Colonic mucosa (tissue), 4 donors: ENCODE data around the gene GET4. TPM values are rescaled to one million over a fixed set of nuclear protein-coding genes. Genes with fewer than 3 reads are reported as not detected.
A peak's percentile ranks its signal among the peaks of the same experiment; 100 is the strongest.

Experiments used
- DNase-seq: peaks from one replicate; pipeline ENCODE4 v3.0.0-alpha.2; 2020
- H3K27ac ChIP-seq: fragments of 200-600 bp; one replicate; pipeline ENCODE4 v1.8.0; 2021
- H3K27me3 ChIP-seq: fragments of 200-600 bp; one replicate; pipeline ENCODE4 v1.8.0; 2021
- H3K36me3 ChIP-seq: fragments of 200-600 bp; one replicate; pipeline ENCODE4 v1.8.0; 2021
- H3K4me1 ChIP-seq: fragments of 200-600 bp; one replicate; pipeline ENCODE4 v1.8.0; 2021; ENCODE audit warnings: mild to moderate bottlenecking
- H3K4me3 ChIP-seq: fragments of 200-600 bp; one replicate; pipeline ENCODE4 v1.8.0; 2021
- H3K9ac ChIP-seq, 2 donors: one replicate each; pipeline ENCODE4 v1.7.0; 2013; ENCODE audit warnings: control low read depth in 2 of 2, low read depth in 2 of 2, low read length in 2 of 2
- H3K9me3 ChIP-seq: fragments of 200-600 bp; one replicate; pipeline ENCODE4 v1.8.0; 2021
- intact Hi-C: fragments of 100-400 bp; cut with DNase I; formaldehyde crosslinking; loops from one replicate; pipeline ENCODE4 v1.14.1; 2022
- total RNA-seq, 2 donors: library from RNA; stranded (reverse); fragmentation: NEBNext Ultra II Directional in 1 of 2; extraction: Animal tissue kit (Norgen Biotek cat#: 25700) in 1 of 2; gene quantifications; one replicate each; pipeline ENCODE4 v1.2.1, GENCODE V29; 2021
- TF ChIP-seq, protein P1 (sequence below): fragments of 200-600 bp; IDR thresholded peaks from one replicate; pipeline ENCODE4 v1.8.0; 2022; ENCODE audit warnings: antibody characterized with exemption, mild to moderate bottlenecking
- donor health status: healthy.
- donor health status: DM: no; HTN: no; CAD: no.
- donor health status: DM: no; HTN: no; CAD: no.

Gene GET4
- total RNA-seq, 2 donors from 2014 or later = 33.0 to 35.9 TPM

DNA sequence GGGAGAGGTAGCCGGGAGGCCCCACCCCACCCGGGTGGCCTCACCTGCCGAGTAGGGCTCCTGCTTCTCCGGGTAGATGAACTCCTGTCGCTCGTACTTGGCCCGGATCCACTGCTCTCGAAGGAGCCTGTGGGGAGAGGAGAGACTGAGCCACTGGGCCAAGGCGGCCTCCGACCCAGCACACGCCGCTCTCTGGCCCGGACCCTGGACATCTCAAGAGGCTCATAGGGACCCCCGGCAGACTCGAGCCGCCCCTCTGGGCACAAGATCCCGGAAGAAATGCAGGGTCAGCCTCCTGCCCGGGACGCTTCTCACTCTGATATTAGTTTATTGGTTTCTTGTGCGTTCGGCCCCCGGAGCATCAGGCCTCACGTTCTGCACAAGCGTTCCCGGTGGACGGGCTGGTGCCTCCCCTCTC lies 43.6 kb downstream of the GET4 start:
- H3K9ac ChIP-seq = peak overlapping the region; percentile 68 to 81
- intact Hi-C loops = no loop called here
- no peaks in the 10 kb centered on the region for H3K27me3 ChIP-seq
- H3K27ac ChIP-seq = peak overlapping the region; percentile 32
- no peaks in the 10 kb centered on the region for H3K36me3 ChIP-seq
- peaks cover 31% of the 10 kb centered on the region for H3K4me1 ChIP-seq
- TF ChIP-seq, protein P1, sequence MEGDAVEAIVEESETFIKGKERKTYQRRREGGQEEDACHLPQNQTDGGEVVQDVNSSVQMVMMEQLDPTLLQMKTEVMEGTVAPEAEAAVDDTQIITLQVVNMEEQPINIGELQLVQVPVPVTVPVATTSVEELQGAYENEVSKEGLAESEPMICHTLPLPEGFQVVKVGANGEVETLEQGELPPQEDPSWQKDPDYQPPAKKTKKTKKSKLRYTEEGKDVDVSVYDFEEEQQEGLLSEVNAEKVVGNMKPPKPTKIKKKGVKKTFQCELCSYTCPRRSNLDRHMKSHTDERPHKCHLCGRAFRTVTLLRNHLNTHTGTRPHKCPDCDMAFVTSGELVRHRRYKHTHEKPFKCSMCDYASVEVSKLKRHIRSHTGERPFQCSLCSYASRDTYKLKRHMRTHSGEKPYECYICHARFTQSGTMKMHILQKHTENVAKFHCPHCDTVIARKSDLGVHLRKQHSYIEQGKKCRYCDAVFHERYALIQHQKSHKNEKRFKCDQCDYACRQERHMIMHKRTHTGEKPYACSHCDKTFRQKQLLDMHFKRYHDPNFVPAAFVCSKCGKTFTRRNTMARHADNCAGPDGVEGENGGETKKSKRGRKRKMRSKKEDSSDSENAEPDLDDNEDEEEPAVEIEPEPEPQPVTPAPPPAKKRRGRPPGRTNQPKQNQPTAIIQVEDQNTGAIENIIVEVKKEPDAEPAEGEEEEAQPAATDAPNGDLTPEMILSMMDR = no peak
- no peaks in the 10 kb centered on the region for H3K9me3 ChIP-seq
- DNase-seq = peak; percentile 80
- H3K4me3 ChIP-seq = peak overlapping the region; percentile 21

GRCh38 chr7:920351-921070 lies 44.2 kb downstream of the GET4 start:
- intact Hi-C loops = no loop called here
- peaks cover 31% of the 10 kb centered on the region for H3K4me1 ChIP-seq
- H3K4me3 ChIP-seq = peak overlapping the region; percentile 21

DNA sequence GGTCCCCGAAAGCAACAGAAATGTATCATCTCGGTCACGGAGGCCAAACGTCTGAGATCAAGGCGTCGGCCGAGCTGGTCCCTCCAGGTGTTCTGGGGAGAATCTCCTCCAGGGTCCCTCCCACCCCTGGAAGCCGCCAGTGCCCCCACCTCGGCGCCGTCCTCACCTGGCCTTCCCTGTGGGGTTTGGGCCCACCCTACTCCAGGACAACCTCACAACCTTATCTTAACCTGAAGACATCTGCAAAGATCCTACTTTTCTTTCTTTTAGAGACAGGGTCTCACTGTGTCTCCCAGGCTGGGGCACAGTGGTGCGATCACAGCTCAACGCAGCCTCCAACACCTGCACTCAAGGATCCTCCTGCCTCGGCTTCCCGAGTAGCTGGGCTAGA lies 44.7 kb downstream of the GET4 start:
- Histone ChIP-seq H3K9me3 (no peaks in the 10 kb centered on the region), H3K27ac (peak overlapping the region; percentile 32), H3K36me3 (no peaks in the 10 kb centered on the region), H3K4me3 (no peak overlapping the region), H3K9ac (peak overlapping the region in 1 of 2 donors; percentile 81), H3K27me3 (no peaks in the 10 kb centered on the region), H3K4me1 (peaks cover 36% of the 10 kb centered on the region)
- no peak for DNase-seq
- intact Hi-C loops = no loop called here
- TF ChIP-seq, protein P1 = no peak

More at GRCh38 chr7:920351-921070, 44.2 kb downstream of the GET4 start:
- no peaks in the 10 kb centered on the region for H3K36me3 ChIP-seq
- no peaks in the 10 kb centered on the region for H3K27me3 ChIP-seq
- TF ChIP-seq, protein P1 = no peak
- peak overlapping the region; percentile 32 for H3K27ac ChIP-seq
- no peaks in the 10 kb centered on the region for H3K9me3 ChIP-seq
- peak; percentile 75 for DNase-seq
- H3K9ac ChIP-seq = peak overlapping the region; percentile 68 to 81

DNA sequence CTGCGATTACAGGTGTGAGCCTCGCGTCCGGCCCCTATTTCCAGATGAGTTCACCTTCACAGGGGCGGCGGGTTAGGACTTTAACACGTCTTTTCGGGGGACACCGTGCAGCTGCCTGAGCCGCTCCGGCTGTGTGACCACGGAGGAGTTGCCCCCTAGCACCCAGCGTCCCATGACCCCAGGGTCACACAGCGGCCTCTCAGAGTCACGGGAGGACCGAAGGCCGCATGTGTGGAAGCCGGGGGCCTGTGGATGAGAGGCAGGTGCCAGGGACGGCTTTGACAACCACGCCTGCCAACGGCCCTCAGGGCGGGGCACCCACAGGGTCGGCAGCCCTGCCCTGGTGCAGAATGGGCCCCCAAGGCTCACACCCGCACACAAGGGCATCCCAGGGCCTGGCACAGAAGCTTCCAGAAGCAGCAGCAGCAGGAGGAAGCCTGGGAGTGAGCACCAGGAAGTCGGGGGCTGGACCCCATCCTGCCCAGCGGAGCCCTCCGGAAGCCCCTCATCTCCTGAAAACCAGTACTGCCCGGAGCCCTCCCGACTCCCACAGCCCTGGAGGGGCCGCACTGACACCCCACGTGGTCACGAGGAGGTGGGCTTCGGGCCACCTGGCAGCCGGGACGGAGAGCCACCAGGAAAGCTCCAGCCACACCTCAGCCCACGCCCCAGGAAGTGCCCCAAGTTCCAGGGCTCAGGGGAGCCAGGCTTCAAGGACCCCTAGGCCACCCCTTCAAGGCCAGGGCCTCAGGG lies 45.4 kb downstream of the GET4 start:
- Histone ChIP-seq H3K4me3 (no peak overlapping the region), H3K9ac (peak overlapping the region; percentile 56 to 81), H3K36me3 (no peaks in the 10 kb centered on the region), H3K27me3 (no peaks in the 10 kb centered on the region), H3K9me3 (no peaks in the 10 kb centered on the region), H3K27ac (peak overlapping the region; percentile 32), H3K4me1 (peaks cover 40% of the 10 kb centered on the region)
- intact Hi-C loops = no loop called here
- TF ChIP-seq, protein P1 = no peak
- peak; percentile 69 for DNase-seq

GRCh38 chr7:922334-923107 lies 46.2 kb downstream of the GET4 start:
- Histone ChIP-seq H3K27ac (peak overlapping the region; percentile 97), H3K9ac (peak overlapping the region; percentile 76 to 81), H3K9me3 (no peaks in the 10 kb centered on the region), H3K4me3 (peak overlapping the region; percentile 15), H3K27me3 (no peaks in the 10 kb centered on the region), H3K4me1 (peaks cover 45% of the 10 kb centered on the region), H3K36me3 (no peaks in the 10 kb centered on the region)
- intact Hi-C loops = no loop called here
- DNase-seq = no peak
- TF ChIP-seq, protein P1 = no peak
